Stimulated activated CD4-positive, alpha-beta T cell treated with anti-CD3 and anti-CD28 coated beads, Interleukin-2, amount 100 ng/mL, for 24 hours (primary cell): ENCODE results near the gene TMEM250.
"Not testable (repeated sequence)": the region's sequence is repeated elsewhere in the genome, so short reads cannot be mapped to it uniquely, and the experiment has no call there.

ENCODE experiments used
- DNase-seq, 2 donors: peaks; one replicate each; pipeline ENCODE4 v3.0.0-alpha.2; 2020

Gene TMEM250

DNA sequence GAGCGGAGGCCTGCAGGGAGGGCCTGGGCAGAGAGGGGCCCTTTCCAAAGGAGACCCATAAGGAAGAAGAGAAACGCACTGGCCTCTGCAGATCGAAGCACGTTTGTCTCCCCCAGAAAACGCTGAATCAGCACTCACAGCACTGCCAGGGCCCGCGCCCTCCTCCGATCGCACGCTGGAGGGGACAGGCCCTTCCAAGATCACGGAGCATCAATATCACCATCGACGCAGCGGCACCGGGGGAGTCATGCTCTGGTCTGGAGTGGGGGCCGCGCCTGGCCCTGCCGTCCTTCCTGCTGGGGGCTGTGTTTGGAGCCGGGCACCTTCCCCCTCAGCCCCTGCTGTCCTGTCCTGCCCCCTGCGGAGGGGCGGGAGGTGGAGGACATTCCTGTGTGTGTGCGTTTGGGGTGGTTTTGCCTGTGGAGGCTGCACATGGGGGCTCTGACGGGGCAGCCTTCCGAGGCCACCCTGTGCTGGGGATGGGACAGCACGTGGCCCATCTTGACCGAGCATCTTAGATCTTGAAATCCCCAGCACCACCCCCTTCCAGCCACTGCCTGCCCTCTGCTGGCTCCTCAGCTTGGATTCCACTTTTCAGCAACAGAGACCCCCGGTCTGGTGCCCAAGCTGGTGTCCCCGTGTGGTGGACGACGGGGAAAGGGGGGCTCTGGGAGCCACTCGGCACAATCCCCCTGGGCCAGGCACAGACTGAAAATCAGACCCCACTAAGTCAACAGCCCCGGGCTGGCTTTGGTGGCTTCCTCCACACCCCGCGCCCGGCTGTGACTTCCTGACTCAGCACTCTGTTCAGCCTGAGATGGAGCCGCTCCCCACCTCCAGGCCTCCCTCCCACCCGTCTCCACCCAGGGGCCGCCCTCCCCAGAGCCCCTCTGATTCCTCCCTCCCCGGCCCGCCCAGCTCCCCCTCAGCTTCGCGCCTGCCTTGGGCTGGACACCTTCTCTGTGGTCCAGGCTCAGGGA lies 8.3 kb downstream of the TMEM250 start:
- peak; percentile 53 to 59 for DNase-seq

GRCh38 chr9:136109351-136110081 lies 9.2 kb downstream of the TMEM250 start:
- peak; percentile 90 to 94 for DNase-seq

- no peak for DNase-seq
Measured at GRCh38 chr9:136108648-136109266, 9.9 kb downstream of the TMEM250 start.

GRCh38 chr9:136107953-136108647 lies 10.6 kb downstream of the TMEM250 start:
- DNase-seq: no peak

DNA sequence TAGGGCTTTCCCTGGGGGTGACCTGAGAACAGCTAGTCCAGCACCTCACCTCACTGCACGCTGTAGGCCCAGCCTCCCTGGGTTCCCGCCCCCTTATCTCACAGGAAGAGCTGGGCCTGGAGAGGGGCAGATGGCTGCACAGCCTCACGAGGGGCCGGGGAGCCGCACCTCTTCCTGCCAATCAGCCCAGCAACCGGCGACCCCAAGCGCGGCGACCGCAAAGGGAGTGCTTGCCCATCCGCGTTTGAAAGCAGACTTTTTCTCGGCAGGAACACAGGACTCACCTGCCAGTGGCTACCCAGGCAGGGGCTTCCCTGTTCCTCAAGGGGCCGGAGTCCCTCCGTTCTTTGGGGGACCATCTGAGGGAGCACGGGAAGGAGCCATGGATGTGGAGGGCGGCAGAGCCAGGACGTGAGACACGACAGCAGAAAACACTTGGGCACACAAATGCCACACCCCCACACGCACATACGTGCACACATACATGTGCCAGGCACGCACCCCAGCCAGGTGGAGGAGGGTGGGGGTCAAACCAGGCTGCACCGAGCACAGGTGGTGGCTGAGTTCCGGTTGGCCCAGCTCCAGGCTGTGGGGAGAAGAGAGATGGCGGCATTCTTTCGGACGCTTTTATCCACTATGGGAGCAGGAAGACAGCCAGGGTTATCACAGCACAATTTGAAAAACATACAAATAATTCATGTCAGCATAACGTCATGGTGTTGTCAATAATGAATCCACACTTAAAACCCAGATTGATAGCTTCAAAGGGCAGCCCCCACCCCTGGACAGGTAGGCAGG lies 11.3 kb downstream of the TMEM250 start:
- peak in 1 of 2 donors; percentile 46 for DNase-seq

DNA sequence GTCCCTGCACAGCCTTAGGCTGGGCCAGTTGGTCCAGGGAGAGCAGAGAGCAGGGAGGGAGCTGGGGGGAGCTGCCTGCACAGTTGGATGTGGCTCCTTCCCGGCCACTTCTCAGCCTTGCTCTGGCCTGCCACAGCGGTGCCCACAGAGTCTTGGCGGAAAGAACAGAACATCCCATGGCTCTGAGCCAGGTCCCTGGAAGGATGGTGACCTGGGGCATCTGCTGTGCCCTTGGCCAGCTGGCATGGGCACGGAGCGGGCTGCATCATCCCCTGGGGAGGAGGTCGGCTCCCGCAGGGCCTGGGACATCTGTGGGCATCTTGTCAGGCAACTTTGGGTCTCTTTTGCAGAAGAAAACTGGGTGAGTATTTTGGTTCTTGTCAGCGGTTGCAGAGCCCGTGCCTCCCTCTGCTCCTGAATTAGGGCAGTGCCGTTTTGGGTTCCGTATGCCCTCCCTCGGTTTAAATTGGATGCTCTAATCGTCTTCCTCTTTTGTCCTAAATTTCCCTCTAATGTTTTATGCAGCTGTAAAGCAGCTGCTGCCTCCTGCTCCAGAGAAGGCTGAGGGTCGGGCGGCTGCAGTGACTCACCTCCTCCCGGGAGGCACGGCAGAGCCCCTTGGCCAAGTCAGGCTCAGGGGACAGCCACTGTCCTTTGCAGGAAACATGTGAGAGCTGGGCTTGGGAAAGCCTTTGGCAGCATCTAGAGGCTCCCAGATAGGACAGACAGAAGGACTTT lies 13.1 kb downstream of the TMEM250 start:
- DNase-seq: no peak

- no peak for DNase-seq
Measured at GRCh38 chr9:136104916-136105315, 13.8 kb downstream of the TMEM250 start.

DNA sequence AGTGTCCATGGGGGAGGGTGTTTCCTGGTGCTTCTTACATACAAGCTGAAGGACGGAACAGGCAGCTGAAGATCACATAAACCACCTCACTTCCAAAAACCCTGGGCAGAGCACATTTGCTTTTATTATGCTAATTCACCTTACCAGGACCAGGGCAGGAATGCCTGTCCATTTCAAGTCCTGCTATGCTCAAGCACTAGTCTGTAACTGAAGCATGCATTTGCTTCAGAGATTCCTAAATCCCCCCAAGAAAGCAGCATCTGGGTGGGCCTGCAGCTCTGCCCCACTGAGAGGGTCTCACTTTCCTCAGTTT lies 14.2 kb downstream of the TMEM250 start:
- no peak for DNase-seq

DNA sequence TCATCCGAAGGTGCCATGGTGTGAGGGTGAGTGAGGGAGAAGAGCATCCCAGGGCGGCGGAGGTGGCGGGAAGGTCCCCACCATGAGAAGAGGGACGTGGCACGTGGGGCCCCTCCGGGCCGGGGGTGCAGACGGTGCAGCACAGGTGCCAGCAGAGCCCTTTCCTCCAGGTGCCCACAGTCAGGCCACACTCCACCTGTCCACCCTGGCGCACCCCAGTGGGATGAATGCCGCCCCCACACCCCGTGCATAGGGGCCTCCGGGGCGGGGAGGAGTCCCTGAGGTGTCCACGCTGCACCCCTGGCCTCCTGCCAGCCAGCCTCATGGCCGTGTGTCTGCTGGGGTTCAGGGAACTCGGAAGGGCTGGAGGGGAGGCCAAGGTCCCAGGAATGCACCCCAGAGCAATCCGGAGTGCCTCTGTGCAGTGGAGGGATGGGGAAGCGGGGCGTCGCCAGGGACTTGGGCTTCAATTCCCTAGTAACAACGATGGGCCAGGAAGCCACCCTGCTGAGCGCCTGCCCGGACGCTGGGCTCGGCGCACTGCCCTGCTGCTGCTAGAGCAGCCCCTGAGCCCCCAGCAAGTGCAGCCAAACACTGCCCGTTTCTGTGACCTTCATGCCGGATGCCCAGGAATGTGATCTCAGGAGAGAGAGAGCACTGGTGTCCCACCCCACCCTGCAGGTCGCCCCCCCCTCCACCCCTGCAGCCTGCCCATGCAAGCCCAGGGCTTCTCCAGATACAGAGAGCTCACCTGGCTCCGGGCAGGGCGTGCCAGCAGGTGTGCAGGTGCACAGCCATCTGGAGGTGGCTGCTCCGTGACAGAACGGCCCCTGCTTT lies 14.8 kb downstream of the TMEM250 start:
- DNase-seq: no peak

DNA sequence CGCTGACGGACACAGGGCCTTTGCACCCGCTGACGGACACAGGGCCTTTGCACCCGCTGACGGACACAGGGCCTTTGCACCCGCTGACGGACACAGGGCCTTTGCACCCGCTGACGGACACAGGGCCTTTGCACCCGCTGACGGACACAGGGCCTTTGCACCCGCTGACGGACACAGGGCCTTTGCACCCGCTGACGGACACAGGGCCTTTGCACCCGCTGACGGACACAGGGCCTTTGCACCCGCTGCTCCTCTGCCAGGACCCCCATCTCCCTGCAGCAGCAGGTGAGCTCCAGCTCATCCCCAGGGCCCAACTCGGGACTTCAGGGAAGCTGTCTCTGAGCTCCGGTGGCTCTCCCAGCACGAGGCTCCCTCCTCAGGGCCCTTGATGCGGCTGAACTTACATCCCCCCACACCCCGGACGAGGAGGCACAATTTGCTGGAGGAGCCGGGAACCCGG lies 17.0 kb downstream of the TMEM250 start:
- DNase-seq: not testable (repeated sequence)

DNA sequence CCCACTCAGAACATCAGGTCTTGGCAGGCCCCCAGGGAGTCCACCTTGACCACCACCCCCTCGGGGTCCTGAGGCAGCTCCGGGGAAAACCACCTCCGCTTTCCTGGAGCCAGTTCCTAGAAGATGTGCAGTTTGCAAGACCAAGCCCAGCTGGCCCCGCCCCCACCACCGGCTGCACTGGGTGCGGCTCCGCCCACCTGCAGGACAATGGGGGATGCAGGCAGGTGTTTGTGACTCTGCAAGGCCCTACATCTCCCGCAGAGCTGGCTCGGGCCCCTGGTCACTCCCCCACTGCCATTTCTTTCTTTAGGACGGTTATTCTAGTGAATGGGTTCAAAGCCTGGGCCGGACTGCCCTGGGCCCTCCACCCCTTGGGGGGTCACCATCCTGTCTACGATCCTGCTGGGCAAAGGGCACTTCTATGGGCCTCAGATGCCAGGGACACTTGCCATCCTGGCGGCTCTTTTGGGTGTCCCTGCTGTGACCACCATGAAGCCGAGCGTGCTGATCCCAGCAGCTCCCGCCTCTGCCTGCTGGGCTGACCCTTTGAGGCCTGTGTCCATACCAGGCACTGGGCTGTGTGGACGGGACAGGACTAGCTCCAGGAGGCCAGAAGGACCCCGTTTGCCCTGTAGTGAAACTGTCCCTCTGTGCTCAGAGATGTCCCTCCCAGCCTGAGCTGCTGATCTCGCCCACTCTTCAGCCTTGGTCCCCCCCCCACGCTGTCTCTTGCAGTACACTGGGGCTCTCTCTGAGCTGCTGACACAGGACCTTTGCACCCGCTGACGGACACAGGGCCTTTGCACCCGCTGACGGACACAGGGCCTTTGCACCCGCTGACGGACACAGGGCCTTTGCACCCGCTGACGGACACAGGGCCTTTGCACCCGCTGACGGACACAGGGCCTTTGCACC lies 17.7 kb downstream of the TMEM250 start:
- no peak for DNase-seq

DNA sequence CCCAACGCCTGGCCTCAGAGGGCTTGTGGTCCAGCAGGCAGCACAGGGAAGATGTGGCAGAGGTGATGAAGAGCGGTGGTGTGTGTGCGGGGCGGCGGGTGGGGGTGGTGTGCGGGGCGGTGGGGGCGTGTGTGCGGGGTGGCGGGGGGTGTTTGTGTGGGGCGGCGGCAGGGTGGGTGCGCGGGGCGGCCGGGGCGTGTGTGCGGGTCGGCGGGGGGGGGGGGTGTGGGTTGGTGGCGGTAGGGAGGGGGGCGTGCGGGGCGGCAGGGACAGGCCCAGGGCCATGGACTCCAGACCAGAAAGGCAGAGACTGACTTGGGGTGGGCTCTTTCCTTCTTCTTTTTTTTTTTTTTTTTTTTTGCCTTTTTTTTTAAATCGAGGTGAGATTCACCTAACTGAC lies 19.1 kb downstream of the TMEM250 start:
- DNase-seq: no peak

DNA sequence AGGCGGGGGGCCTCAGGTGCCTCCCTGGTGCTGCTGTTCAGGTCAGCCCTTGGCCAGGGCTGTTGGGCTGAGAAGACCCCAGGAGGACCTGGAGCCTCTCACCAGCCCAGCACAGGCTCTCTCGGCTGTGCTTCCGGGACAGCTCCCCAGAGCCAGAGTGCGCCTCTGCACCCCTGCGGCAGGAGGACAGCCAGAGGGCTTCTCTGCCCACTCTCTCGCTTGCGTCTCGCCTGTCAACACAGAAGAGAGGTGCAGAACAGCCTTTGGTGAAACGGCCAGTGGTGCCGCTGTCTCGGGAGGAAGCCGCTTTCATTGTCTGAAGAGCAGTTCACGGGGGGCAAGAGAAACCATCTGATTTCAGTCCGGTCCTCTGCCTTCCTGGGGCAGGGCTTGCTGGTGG lies 19.8 kb downstream of the TMEM250 start:
- DNase-seq: no peak

DNA sequence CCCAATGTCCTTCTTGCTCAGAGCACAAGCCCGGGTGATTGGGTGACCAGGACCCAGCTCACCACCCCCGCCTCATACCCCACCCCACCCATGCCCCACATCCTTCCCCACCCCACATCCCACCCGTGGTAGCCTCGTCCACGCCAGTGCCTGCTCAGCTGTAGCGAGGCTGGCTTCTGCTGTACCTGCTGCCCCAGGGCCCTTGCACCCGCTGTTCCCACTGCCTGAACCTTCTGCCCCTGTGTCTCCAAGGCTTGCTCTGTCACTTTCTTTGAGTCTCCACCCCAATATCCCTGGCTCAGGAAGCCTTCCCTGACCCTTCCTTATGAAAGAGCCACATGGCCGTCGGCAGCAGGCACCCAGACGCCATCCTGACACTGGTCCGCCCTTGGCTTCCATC lies 20.5 kb downstream of the TMEM250 start:
- no peak for DNase-seq

DNA sequence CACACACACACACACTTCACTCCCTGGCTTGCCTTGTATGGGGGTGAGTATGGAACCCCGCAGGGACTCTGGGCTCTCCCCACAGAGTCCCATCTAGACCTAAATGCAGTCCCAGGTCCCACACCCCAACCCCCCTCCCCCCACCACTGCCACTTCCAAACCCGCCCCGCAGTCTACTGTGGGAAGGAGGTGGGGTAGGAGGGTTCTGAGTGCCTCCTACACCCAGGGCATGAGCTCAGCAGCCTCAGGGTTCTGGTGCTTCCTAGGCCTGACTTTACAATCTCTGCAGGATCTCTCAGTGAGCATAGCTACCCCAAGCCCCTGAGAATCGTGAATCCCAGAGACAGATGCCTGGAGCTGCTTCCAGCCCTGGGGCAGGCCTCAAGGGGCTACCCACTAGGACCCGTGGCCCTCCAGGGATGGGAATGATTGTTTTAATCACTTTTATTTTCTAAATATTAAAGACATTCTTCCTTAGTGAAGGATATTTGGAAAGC lies 22.1 kb downstream of the TMEM250 start:
- no peak for DNase-seq

GRCh38 chr9:136095070-136096058 lies 23.3 kb downstream of the TMEM250 start, which contains the start of gene NACC2:
Gene NACC2, minus strand, starts transcription at chr9:136095289. Its CDS starts 44,768 bp downstream, at chr9:136050521.
- peak in 1 of 2 donors; percentile 48 for DNase-seq
